Activated CD4-positive, alpha-beta T cell treated with anti-CD3 and anti-CD28 coated beads, Interleukin-2, amount 10 ng/mL, durations not matched to agents 7 days and 5 days (primary cell): ENCODE measurements around the gene SIGLEC5. TPM values are rescaled to one million over a fixed set of nuclear protein-coding genes. Genes with fewer than 3 reads are reported as not detected.
"Not testable (repeated sequence)": the region's sequence is repeated elsewhere in the genome, so short reads cannot be mapped to it uniquely, and the experiment has no call there.

Source experiments
- CTCF ChIA-PET: fragments of 350-600 bp; sonication (Branson Sonifier 250); formaldehyde crosslinking; loops from one replicate; lab custom pipeline; 2021; ENCODE audit warnings: antibody characterized with exemption; lab: Charles Lee
- POLR2A ChIA-PET: fragments of 350-600 bp; sonication (Branson Sonifier 250); formaldehyde crosslinking; loops from one replicate; lab custom pipeline; 2021; ENCODE audit warnings: antibody characterized with exemption; lab: Charles Lee
- DNase-seq: peaks from one replicate; pipeline ENCODE4 v3.0.0-alpha.2; 2020
- H3K27ac Mint-ChIP-seq: one replicate; pipeline ENCODE4 v1.8.0; 2021; ENCODE audit warnings: mild to moderate bottlenecking, moderate library complexity, mixed read lengths
- H3K27me3 Mint-ChIP-seq: one replicate; pipeline ENCODE4 v1.8.0; 2021; ENCODE audit warnings: mixed read lengths
- H3K36me3 Mint-ChIP-seq: one replicate; pipeline ENCODE4 v1.8.0; 2021; ENCODE audit warnings: low read depth, mixed read lengths
- H3K4me1 Mint-ChIP-seq: one replicate; pipeline ENCODE4 v1.8.0; 2021; ENCODE audit warnings: mixed read lengths
- H3K4me3 Mint-ChIP-seq: one replicate; pipeline ENCODE4 v1.8.0; 2021; ENCODE audit warnings: mild to moderate bottlenecking, moderate library complexity, mixed read lengths
- H3K9me3 Mint-ChIP-seq: one replicate; pipeline ENCODE4 v1.8.0; 2021; ENCODE audit warnings: mixed read lengths
- total RNA-seq, 2 experiments: library from RNA; stranded (reverse); gene quantifications; one replicate each; pipeline ENCODE4 v1.2.3, GENCODE V29; 2021

Gene SIGLEC5
- total RNA-seq: not detected

GRCh38 chr19:51630315-51630714 lies at the start of gene SIGLEC5:
Gene SIGLEC5 (minus strand): TSS chr19:51630401. CDS start chr19:51630335, 66 bp downstream.
- CTCF ChIA-PET, H3K27me3 Mint-ChIP-seq, DNase-seq, H3K36me3 Mint-ChIP-seq, H3K4me1 Mint-ChIP-seq, H3K9me3 Mint-ChIP-seq, H3K4me3 Mint-ChIP-seq, POLR2A ChIA-PET: not testable (repeated sequence)
- H3K27ac Mint-ChIP-seq: peak within 1 kb of the TSS; percentile 13

- CTCF ChIA-PET: interaction anchor here (0.6 to 1.3 kb wide), 3 partner anchors 16 to 122 kb away, joined by 3 to 4 read pairs (median 3); no protein-coding TSS in a partner anchor
- POLR2A ChIA-PET: no interaction called here
- Mint-ChIP-seq H3K4me1 (peaks cover 10% of the 10 kb centered on the region), H3K27me3 (peaks cover 5% of the 10 kb centered on the region), H3K9me3 (peaks cover 8% of the 10 kb centered on the region), H3K4me3 (no peak overlapping the region), H3K36me3 (no peaks in the 10 kb centered on the region), H3K27ac (peak overlapping the region; percentile 36)
- no peak for DNase-seq
Measured at GRCh38 chr19:51676566-51677083, 46.4 kb upstream of the SIGLEC5 start.

- H3K4me3 Mint-ChIP-seq, H3K27me3 Mint-ChIP-seq, H3K9me3 Mint-ChIP-seq, DNase-seq, H3K27ac Mint-ChIP-seq, H3K4me1 Mint-ChIP-seq, H3K36me3 Mint-ChIP-seq, POLR2A ChIA-PET: not testable (repeated sequence)
- CTCF ChIA-PET: interaction anchor here (0.9 to 1.3 kb wide), 2 partner anchors 15 to 109 kb away, joined by 3 to 4 read pairs; no protein-coding TSS in a partner anchor
Measured at GRCh38 chr19:51675911-51676565, 45.8 kb upstream of the SIGLEC5 start.

DNA sequence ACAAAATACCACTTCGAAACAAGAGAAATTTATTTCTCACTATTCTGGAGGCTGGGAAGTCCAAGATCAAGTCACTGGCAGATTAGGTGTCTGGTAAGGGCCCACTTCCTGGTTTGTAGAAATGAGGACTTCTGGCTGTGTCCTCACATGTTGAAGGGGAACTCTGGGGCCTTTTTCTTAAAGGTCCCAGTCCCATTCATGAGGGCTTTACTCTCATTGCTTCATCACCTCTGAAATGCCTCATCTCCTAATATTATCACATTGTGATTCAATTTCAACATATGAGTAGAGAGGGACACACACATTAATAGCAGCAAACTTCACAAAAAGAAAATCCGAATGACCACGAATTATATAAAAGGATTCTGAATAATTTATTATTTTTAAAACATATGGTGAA lies 38.0 kb upstream of the SIGLEC5 start:
- Mint-ChIP-seq H3K9me3 (no peaks in the 10 kb centered on the region), H3K27ac (no peak overlapping the region), H3K4me1 (no peaks in the 10 kb centered on the region), H3K36me3 (no peaks in the 10 kb centered on the region), H3K4me3 (no peak overlapping the region), H3K27me3 (peaks cover 13% of the 10 kb centered on the region)
- DNase-seq: no peak
- CTCF ChIA-PET: no interaction called here
- POLR2A ChIA-PET: no interaction called here

DNA sequence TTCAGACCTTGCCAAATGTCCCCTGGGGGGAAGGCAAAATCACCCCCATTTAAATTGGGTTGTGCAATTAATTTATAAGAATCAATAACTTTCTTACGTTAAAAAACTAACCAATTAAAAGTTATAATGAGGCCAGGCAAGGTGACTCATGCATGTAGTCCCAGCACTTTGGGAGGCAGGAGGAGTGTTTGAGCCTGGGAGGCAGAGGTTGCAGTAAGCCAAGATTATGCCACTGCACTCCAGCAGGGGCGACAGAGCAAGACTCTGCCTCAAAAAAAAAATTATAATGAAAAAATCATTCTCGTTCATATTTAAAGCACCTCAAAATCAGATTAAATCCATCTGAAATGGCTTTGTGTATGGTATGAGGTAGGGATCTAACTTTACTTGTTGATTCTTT lies 34.8 kb upstream of the SIGLEC5 start:
- Mint-ChIP-seq H3K36me3 (no peaks in the 10 kb centered on the region), H3K27me3 (peaks cover 19% of the 10 kb centered on the region), H3K4me3 (no peak overlapping the region), H3K9me3 (no peaks in the 10 kb centered on the region), H3K27ac (no peak overlapping the region), H3K4me1 (no peaks in the 10 kb centered on the region)
- ChIA-PET CTCF (no interaction called here), POLR2A (no interaction called here)
- DNase-seq: no peak

- ChIA-PET POLR2A (no interaction called here), CTCF (no interaction called here)
- no peaks in the 10 kb centered on the region for H3K36me3 Mint-ChIP-seq
- H3K27me3 Mint-ChIP-seq: peaks cover 19% of the 10 kb centered on the region
- H3K4me1 Mint-ChIP-seq: no peaks in the 10 kb centered on the region
- no peak overlapping the region for H3K4me3 Mint-ChIP-seq
- no peaks in the 10 kb centered on the region for H3K9me3 Mint-ChIP-seq
- DNase-seq: no peak
- no peak overlapping the region for H3K27ac Mint-ChIP-seq
Measured at GRCh38 chr19:51664131-51664530, 33.9 kb upstream of the SIGLEC5 start.

DNA sequence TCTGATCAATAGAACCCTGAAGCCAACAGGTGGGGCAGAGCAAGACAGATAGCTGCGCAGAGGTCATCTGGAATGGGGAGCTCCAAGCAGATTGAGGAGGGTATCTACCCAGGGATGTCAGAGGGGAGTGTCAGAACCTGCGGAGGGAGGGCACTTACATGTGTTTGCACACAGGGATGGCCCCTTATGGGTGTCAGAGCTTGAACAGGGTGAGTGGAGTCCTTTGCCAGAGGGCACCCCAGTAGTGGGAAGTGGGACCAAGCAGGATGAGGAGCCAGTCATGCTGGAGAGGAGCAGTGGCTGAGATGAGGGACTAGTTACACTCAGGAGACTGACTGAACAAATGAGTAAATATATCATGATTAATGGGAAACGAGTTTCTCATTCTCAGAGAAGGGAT lies 33.4 kb upstream of the SIGLEC5 start:
- CTCF ChIA-PET: no interaction called here
- no peaks in the 10 kb centered on the region for H3K36me3 Mint-ChIP-seq
- POLR2A ChIA-PET: no interaction called here
- no peak overlapping the region for H3K27ac Mint-ChIP-seq
- no peaks in the 10 kb centered on the region for H3K4me1 Mint-ChIP-seq
- DNase-seq: no peak
- peaks cover 19% of the 10 kb centered on the region for H3K27me3 Mint-ChIP-seq
- H3K9me3 Mint-ChIP-seq: no peaks in the 10 kb centered on the region
- H3K4me3 Mint-ChIP-seq: no peak overlapping the region

DNA sequence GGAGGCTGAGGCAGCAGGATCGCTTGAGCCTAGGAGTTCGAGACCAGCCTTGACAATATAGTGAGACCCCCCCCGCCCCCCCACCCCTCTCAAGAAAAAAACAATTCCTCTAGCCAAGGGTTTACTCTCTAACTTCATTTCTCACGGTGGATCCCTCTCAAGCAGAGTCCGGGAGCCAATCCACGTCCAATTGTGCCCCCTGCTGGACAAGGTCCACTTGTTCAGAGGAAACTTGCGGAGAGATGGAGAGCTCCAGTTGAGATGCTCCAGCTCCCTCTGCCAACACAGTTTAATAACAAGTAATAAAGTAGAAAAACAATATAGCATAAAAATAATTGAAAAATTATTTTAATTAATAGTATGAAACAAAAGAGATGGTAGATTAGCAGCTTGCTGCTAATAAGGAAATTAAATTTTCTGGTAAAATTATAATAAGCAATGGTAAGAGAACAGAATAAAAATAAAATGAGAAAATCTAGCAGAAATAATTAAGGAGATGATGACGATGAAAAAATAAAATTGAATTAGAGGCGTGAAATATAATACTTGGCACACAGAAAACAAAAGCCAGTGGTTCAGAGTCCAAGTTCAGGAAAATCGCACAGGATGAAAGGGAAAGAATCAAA lies 30.9 kb upstream of the SIGLEC5 start:
- H3K27ac Mint-ChIP-seq: no peak overlapping the region

DNA sequence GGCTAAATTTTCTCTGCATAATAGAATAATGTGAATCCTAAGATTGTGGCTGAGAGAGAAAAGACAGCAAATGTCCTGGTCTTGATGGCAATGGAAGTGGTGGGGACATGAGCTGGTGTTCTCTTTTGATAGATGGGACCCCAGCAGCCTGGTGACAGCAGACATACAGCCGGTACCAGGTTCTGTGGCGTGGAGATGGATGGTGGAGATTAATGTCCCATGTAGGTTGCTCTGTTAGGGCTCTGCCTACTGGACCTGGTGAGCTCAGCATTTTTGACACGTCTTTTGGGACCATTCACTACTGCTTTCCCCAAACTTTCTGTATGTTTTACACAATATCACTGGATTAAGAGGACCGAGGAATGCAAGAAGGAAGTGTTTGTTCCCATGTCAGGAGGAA lies 24.6 kb upstream of the SIGLEC5 start:
- no peak for DNase-seq
- Mint-ChIP-seq H3K9me3 (no peaks in the 10 kb centered on the region), H3K27ac (no peak overlapping the region), H3K27me3 (peaks cover 18% of the 10 kb centered on the region), H3K4me1 (peaks cover 5% of the 10 kb centered on the region), H3K36me3 (no peaks in the 10 kb centered on the region), H3K4me3 (no peak overlapping the region)
- ChIA-PET CTCF (no interaction called here), POLR2A (interaction anchor here (0.6 kb wide), 1 partner anchor 182 kb away, joined by 3 read pairs; no protein-coding TSS in a partner anchor)

More for the DNA sequence above, 30.9 kb upstream of the SIGLEC5 start:
- H3K4me1 Mint-ChIP-seq: peaks cover 5% of the 10 kb centered on the region
- H3K9me3 Mint-ChIP-seq: no peaks in the 10 kb centered on the region
- ChIA-PET CTCF (interaction anchor here (0.6 to 1.4 kb wide), 5 partner anchors 15 to 270 kb away, joined by 3 to 4 read pairs (median 3); partner anchors contain the start of gene C19orf84), POLR2A (no interaction called here)
- DNase-seq: peak; percentile 66
- no peak overlapping the region for H3K4me3 Mint-ChIP-seq
- H3K27me3 Mint-ChIP-seq: peaks cover 24% of the 10 kb centered on the region
- no peaks in the 10 kb centered on the region for H3K36me3 Mint-ChIP-seq

- Mint-ChIP-seq H3K27ac (no peak overlapping the region), H3K27me3 (peaks cover 21% of the 10 kb centered on the region), H3K36me3 (no peaks in the 10 kb centered on the region), H3K4me3 (no peak overlapping the region), H3K4me1 (peaks cover 5% of the 10 kb centered on the region), H3K9me3 (no peaks in the 10 kb centered on the region)
- no peak for DNase-seq
- ChIA-PET CTCF (no interaction called here), POLR2A (no interaction called here)
Measured at GRCh38 chr19:51653162-51653561, 23.0 kb upstream of the SIGLEC5 start.

DNA sequence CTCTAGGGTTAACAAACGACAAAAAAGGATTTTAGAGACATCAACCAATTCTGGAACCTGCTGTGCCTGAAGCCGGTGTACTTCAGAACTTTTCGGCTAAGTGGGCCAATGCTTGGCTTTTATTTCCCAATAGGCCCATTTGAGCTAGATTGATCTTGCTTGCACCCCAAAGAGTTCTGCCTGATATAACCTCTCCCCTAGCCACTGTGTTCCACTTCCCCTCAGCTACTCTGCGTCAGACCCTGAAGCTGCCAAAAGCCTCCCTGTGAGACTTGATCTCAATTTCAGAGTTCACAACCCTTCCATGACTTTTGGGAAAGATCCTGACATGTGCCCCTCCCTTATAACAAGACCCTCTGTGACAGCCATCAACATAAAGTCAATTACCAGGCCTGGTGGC lies 22.1 kb upstream of the SIGLEC5 start:
- Mint-ChIP-seq H3K9me3 (no peaks in the 10 kb centered on the region), H3K27ac (no peak overlapping the region), H3K4me1 (peaks cover 5% of the 10 kb centered on the region), H3K27me3 (peaks cover 21% of the 10 kb centered on the region), H3K36me3 (no peaks in the 10 kb centered on the region), H3K4me3 (no peak overlapping the region)
- ChIA-PET CTCF (interaction anchor here (0.8 kb wide), 1 partner anchor 139 kb away, joined by 3 read pairs; no protein-coding TSS in a partner anchor), POLR2A (no interaction called here)
- DNase-seq: no peak

- Mint-ChIP-seq H3K36me3 (no peaks in the 10 kb centered on the region), H3K27ac (no peak overlapping the region), H3K9me3 (no peaks in the 10 kb centered on the region), H3K27me3 (peaks cover 16% of the 10 kb centered on the region), H3K4me1 (no peaks in the 10 kb centered on the region), H3K4me3 (no peak overlapping the region)
- DNase-seq: no peak
- CTCF ChIA-PET: interaction anchor here (0.8 kb wide), 1 partner anchor 140 kb away, joined by 3 read pairs; no protein-coding TSS in a partner anchor
- POLR2A ChIA-PET: no interaction called here
Measured at GRCh38 chr19:51651216-51651846, 21.1 kb upstream of the SIGLEC5 start.

DNA sequence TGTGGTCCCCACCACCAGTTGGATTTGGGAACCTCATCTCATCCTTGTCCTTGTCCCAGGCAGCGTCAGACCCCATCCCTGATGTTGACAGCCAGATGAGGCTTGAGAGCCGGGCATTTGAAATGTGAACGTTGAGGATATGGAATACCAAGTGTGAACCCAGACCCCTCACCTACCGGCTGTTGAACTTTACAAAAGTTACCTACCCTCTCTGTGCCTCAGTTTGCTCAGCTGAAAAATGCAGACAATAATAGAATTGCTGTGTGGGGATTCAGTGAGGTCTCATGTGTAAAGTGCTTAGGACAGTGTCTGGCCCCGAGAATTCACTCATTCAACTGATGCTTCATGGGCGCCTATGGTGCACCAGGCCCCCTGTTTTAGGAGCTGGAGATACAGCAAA lies 17.1 kb upstream of the SIGLEC5 start:
- Mint-ChIP-seq H3K27me3 (peaks cover 6% of the 10 kb centered on the region), H3K4me1 (peaks cover 3% of the 10 kb centered on the region), H3K9me3 (no peaks in the 10 kb centered on the region), H3K4me3 (no peak overlapping the region), H3K36me3 (no peaks in the 10 kb centered on the region), H3K27ac (no peak overlapping the region)
- CTCF ChIA-PET: no interaction called here
- POLR2A ChIA-PET: no interaction called here
- DNase-seq: no peak
